Measurements from ENCODE around the gene DUSP19. TPM values are rescaled to one million over a fixed set of nuclear protein-coding genes. Genes with fewer than 3 reads are reported as not detected.
"Not testable (repeated sequence)": the region's sequence is repeated elsewhere in the genome, so short reads cannot be mapped to it uniquely, and the experiment has no call there.

Gene DUSP19
- polyA plus RNA-seq, 2 donors: 0.40 to 0.55 TPM

DNA sequence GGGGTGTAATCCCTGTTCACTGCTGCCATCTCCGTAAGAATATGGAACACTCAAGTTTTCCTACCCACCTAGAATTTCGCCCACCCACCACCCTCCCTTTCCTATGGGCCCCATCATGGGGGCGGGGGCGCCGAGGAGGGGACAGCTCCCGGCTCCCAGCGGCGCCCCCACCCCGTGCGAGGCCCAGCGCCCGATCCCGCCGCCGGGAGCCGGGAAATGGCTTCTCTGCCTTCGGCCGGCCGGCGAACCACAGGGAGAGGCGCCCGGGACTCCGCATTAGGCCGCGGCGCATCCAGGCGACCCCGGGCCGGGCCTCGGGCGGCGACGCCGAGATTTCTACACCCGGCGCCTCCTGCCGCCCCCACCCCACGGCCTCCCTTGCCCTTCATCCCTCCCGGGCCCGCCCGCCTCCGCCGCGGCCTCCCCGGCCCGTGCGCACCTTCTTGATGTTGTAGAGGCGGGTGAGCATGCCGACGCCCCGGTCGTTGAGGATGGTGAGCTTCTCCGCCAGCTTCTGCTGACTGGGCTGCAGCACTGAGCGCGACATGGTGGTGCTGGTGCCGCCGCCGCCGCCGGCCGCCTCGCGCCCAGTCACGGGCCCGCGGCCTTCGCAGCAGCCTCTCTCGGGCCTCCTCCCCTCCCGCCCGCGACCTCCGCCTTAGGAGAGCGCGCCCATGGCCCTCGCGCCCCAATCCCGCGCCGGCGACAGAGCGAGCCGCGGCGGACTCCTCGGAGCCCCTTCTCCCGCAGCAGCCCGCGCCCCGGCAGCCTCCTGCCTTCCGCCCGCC, 40.8 kb upstream of the DUSP19 start:
- H3K4me3 ChIP-seq (ENCODE audit: low read depth in 1 of 2, low read length in 2 of 2): peak overlapping the region; percentile 85 to 99
- H3K4me1 ChIP-seq (ENCODE audit: control insufficient read depth in 2 of 2, insufficient read depth in 2 of 2, low read length in 1 of 2): peaks cover 0 to 1% of the 10 kb centered on the region in 2 donors
- 1% methylated on average over 68 to 91 of the region's 91 CpGs for WGBS, 2 donors
- no peaks in the 10 kb centered on the region for H3K27me3 ChIP-seq (ENCODE audit: control insufficient read depth in 1 of 2, insufficient read depth in 2 of 2, low read length in 2 of 2)
- peak overlapping the region; percentile 97 to 99 for H3K27ac ChIP-seq (ENCODE audit: low read depth in 2 of 2, low read length in 1 of 2)
- no peaks in the 10 kb centered on the region for H3K9me3 ChIP-seq (ENCODE audit: control insufficient read depth in 2 of 2, insufficient read depth in 1 of 2, low read depth in 1 of 2, low read length in 1 of 2)
- no peaks in the 10 kb centered on the region for H3K36me3 ChIP-seq (ENCODE audit: control insufficient read depth in 2 of 2, insufficient read depth in 2 of 2, low read length in 1 of 2)

DNA sequence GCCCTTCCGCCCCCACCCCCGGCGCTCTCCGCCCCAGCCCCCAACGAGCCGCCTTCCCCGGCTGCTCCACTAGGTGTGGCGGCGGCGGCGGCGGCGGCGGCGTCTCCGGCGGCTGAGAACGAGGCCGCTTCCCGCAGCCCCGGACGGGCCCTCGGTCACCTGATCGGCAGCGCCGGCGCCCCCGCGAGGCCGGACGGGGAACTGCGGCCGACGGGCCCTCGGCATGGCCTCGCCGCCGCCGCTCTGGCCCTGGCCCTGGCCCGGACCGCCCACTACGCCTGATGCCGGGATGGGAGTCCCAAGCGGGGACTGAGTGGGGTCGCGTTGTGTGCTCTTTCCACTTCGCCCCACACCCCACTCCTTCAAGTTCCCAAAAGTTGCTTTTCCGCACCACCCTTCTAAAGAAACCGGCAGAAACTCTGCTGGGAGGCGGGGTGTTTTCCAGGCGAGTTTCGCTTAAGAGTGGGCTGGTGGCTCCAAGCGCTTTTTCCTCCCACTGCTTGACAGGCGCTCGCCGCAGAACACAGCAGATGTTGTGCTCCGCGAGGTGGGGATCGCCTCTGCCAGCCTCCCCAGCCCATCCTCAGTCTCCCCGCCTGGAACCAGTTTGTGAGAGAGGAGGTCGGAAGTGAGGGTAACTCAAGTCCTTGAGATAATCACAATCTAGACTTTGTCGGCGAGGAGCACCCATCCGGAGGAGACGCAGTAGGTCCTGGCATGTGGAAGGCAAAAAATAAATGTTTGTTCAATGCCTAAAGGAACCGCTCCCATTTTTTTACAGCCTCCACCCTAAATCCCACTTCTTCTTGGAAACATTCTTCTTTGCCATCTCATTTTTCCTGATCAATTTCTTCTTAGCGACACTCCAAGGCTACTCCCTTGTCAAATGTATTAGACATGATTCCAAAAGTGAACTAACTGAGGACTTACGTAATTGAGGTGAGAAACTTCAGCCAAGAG, 39.9 kb upstream of the DUSP19 start, which contains the start of gene NCKAP1:
Gene NCKAP1 (minus strand): TSS at position 117 of the 960 bp plus-strand sequence. CDS start 358 bp downstream, outside the sequence.
- no peaks in the 10 kb centered on the region for H3K9me3 ChIP-seq (ENCODE audit: control insufficient read depth in 2 of 2, insufficient read depth in 1 of 2, low read depth in 1 of 2, low read length in 1 of 2)
- no peaks in the 10 kb centered on the region for H3K4me1 ChIP-seq (ENCODE audit: control insufficient read depth in 2 of 2, insufficient read depth in 2 of 2, low read length in 1 of 2)
- 1 to 2% methylated on average over 36 to 68 of the region's 68 CpGs for WGBS, 2 donors
- H3K4me3 ChIP-seq (ENCODE audit: low read depth in 1 of 2, low read length in 2 of 2): peak within 1 kb of the TSS; percentile 85 to 99
- H3K27ac ChIP-seq (ENCODE audit: low read depth in 2 of 2, low read length in 1 of 2): peak within 1 kb of the TSS; percentile 97 to 99
- no peaks in the 10 kb centered on the region for H3K27me3 ChIP-seq (ENCODE audit: control insufficient read depth in 1 of 2, insufficient read depth in 2 of 2, low read length in 2 of 2)
- no peaks in the 10 kb centered on the region for H3K36me3 ChIP-seq (ENCODE audit: control insufficient read depth in 2 of 2, insufficient read depth in 2 of 2, low read length in 1 of 2)

- no peaks in the 10 kb centered on the region for H3K9me3 ChIP-seq (ENCODE audit: control insufficient read depth in 2 of 2, insufficient read depth in 1 of 2, low read depth in 1 of 2, low read length in 1 of 2)
- H3K4me3 ChIP-seq (ENCODE audit: low read depth in 1 of 2, low read length in 2 of 2): no peak overlapping the region
- no peak overlapping the region for H3K27ac ChIP-seq (ENCODE audit: low read depth in 2 of 2, low read length in 1 of 2)
- H3K36me3 ChIP-seq (ENCODE audit: control insufficient read depth in 2 of 2, insufficient read depth in 2 of 2, low read length in 1 of 2): no peaks in the 10 kb centered on the region
- H3K27me3 ChIP-seq (ENCODE audit: control insufficient read depth in 1 of 2, insufficient read depth in 2 of 2, low read length in 2 of 2): no peaks in the 10 kb centered on the region
- 92 to 94% methylated on average over 2 of the region's 2 CpGs for WGBS, 2 donors
- no peaks in the 10 kb centered on the region for H3K4me1 ChIP-seq (ENCODE audit: control insufficient read depth in 2 of 2, insufficient read depth in 2 of 2, low read length in 1 of 2)
Observed at GRCh38 chr2:183040604-183041003, 37.9 kb upstream of the DUSP19 start.

GRCh38 chr2:183043580-183043979, 35.0 kb upstream of the DUSP19 start:
- not testable (repeated sequence) for H3K36me3 ChIP-seq (ENCODE audit: control insufficient read depth in 2 of 2, insufficient read depth in 2 of 2, low read length in 1 of 2); H3K27me3 ChIP-seq (ENCODE audit: control insufficient read depth in 1 of 2, insufficient read depth in 2 of 2, low read length in 2 of 2); H3K9me3 ChIP-seq (ENCODE audit: control insufficient read depth in 2 of 2, insufficient read depth in 1 of 2, low read depth in 1 of 2, low read length in 1 of 2); H3K4me3 ChIP-seq (ENCODE audit: low read depth in 1 of 2, low read length in 2 of 2); H3K4me1 ChIP-seq (ENCODE audit: control insufficient read depth in 2 of 2, insufficient read depth in 2 of 2, low read length in 1 of 2); H3K27ac ChIP-seq (ENCODE audit: low read depth in 2 of 2, low read length in 1 of 2)
- 82 to 85% methylated on average over 8 of the region's 8 CpGs for WGBS, 2 donors

GRCh38 chr2:183047486-183048125, 30.9 kb upstream of the DUSP19 start:
- not testable (repeated sequence) for H3K27ac ChIP-seq (ENCODE audit: low read depth in 2 of 2, low read length in 1 of 2); H3K9me3 ChIP-seq (ENCODE audit: control insufficient read depth in 2 of 2, insufficient read depth in 1 of 2, low read depth in 1 of 2, low read length in 1 of 2); H3K27me3 ChIP-seq (ENCODE audit: control insufficient read depth in 1 of 2, insufficient read depth in 2 of 2, low read length in 2 of 2); H3K36me3 ChIP-seq (ENCODE audit: control insufficient read depth in 2 of 2, insufficient read depth in 2 of 2, low read length in 1 of 2); H3K4me3 ChIP-seq (ENCODE audit: low read depth in 1 of 2, low read length in 2 of 2); H3K4me1 ChIP-seq (ENCODE audit: control insufficient read depth in 2 of 2, insufficient read depth in 2 of 2, low read length in 1 of 2)
- 86 to 93% methylated on average over 5 of the region's 5 CpGs for WGBS, 2 donors

- 66 to 71% methylated on average over 5 of the region's 5 CpGs for WGBS, 2 donors
- Histone ChIP-seq H3K27ac (ENCODE audit: low read depth in 2 of 2, low read length in 1 of 2) (no peak overlapping the region), H3K4me1 (ENCODE audit: control insufficient read depth in 2 of 2, insufficient read depth in 2 of 2, low read length in 1 of 2) (no peaks in the 10 kb centered on the region), H3K4me3 (ENCODE audit: low read depth in 1 of 2, low read length in 2 of 2) (no peak overlapping the region), H3K36me3 (ENCODE audit: control insufficient read depth in 2 of 2, insufficient read depth in 2 of 2, low read length in 1 of 2) (no peaks in the 10 kb centered on the region), H3K27me3 (ENCODE audit: control insufficient read depth in 1 of 2, insufficient read depth in 2 of 2, low read length in 2 of 2) (no peaks in the 10 kb centered on the region), H3K9me3 (ENCODE audit: control insufficient read depth in 2 of 2, insufficient read depth in 1 of 2, low read depth in 1 of 2, low read length in 1 of 2) (no peaks in the 10 kb centered on the region)
Observed at GRCh38 chr2:183049420-183049819, 29.1 kb upstream of the DUSP19 start.

GRCh38 chr2:183057333-183057985, 21.1 kb upstream of the DUSP19 start:
- H3K27ac ChIP-seq (ENCODE audit: low read depth in 2 of 2, low read length in 1 of 2): no peak overlapping the region
- no peaks in the 10 kb centered on the region for H3K4me1 ChIP-seq (ENCODE audit: control insufficient read depth in 2 of 2, insufficient read depth in 2 of 2, low read length in 1 of 2)
- no peaks in the 10 kb centered on the region for H3K9me3 ChIP-seq (ENCODE audit: control insufficient read depth in 2 of 2, insufficient read depth in 1 of 2, low read depth in 1 of 2, low read length in 1 of 2)
- H3K36me3 ChIP-seq (ENCODE audit: control insufficient read depth in 2 of 2, insufficient read depth in 2 of 2, low read length in 1 of 2): no peaks in the 10 kb centered on the region
- no peak overlapping the region for H3K4me3 ChIP-seq (ENCODE audit: low read depth in 1 of 2, low read length in 2 of 2)
- H3K27me3 ChIP-seq (ENCODE audit: control insufficient read depth in 1 of 2, insufficient read depth in 2 of 2, low read length in 2 of 2): no peaks in the 10 kb centered on the region
- WGBS, 2 donors: 47 to 60% methylated on average over 3 of the region's 3 CpGs

DNA sequence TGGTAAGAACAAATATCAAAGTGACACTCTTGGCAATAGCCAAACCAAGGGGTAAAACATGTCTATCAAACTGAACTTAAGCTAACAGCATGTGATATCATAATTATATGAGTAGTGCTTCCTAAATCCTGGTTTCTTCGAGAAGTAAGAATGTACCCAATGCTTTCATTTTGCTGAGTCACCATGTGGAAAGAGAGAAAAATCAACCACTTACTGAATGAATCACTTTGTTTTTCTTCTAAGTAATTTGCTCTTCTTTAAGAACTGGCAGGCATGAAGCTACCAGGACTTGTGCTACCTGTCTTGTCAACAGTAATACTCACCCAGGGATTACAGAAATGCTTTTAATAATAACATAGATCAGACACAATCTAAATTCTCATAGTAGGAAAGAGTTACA, 19.0 kb upstream of the DUSP19 start:
- 18 to 39% methylated on average over 1 of the region's 1 CpG for WGBS, 2 donors
- H3K4me1 ChIP-seq (ENCODE audit: control insufficient read depth in 2 of 2, insufficient read depth in 2 of 2, low read length in 1 of 2): no peaks in the 10 kb centered on the region
- H3K9me3 ChIP-seq (ENCODE audit: control insufficient read depth in 2 of 2, insufficient read depth in 1 of 2, low read depth in 1 of 2, low read length in 1 of 2): no peaks in the 10 kb centered on the region
- peak overlapping the region in 1 of 2 donors; percentile 24 for H3K27ac ChIP-seq (ENCODE audit: low read depth in 2 of 2, low read length in 1 of 2)
- H3K36me3 ChIP-seq (ENCODE audit: control insufficient read depth in 2 of 2, insufficient read depth in 2 of 2, low read length in 1 of 2): no peaks in the 10 kb centered on the region
- no peak overlapping the region for H3K4me3 ChIP-seq (ENCODE audit: low read depth in 1 of 2, low read length in 2 of 2)
- H3K27me3 ChIP-seq (ENCODE audit: control insufficient read depth in 1 of 2, insufficient read depth in 2 of 2, low read length in 2 of 2): no peaks in the 10 kb centered on the region

Measured in esophagus (tissue), 2 donors.